PC-9 (cell line): Measurements from ENCODE around the gene EWSR1. TPM values are rescaled to one million over a fixed set of nuclear protein-coding genes. Genes with fewer than 3 reads are reported as not detected.
"Not testable (repeated sequence)": the region's sequence is repeated elsewhere in the genome, so short reads cannot be mapped to it uniquely, and the experiment has no call there.

Experiments used
- BruUV-seq: library from RNA; stranded (reverse); fragments of 400-500 nt; replicated peaks from 2 replicates; lab custom pipeline; 2021; lab: Mats Ljungman, UMichigan
- CTCF ChIA-PET: fragments of 300-600 bp; sonication (Branson Sonifier 250); formaldehyde crosslinking; loops from one replicate; lab custom pipeline; 2022; ENCODE audit warnings: antibody characterized with exemption; lab: Charles Lee
- POLR2A ChIA-PET: fragments of 300-600 bp; sonication (Branson Sonifier 250); formaldehyde crosslinking; loops from one replicate; lab custom pipeline; 2022; ENCODE audit warnings: antibody characterized with exemption; ENCODE audit not compliant: unreplicated experiment; lab: Charles Lee
- DNase-seq, 2 experiments: peaks; one replicate each; pipeline versions ENCODE4 v3.0.0 to v3.0.0-alpha.2; 2015 to 2022; ENCODE audit warnings: mixed read lengths in 1 of 2
- H2AFZ ChIP-seq: fragments of 200-600 bp; sonication (generic); 2 replicates; pipeline ENCODE4 v1.8.1; 2017; ENCODE audit warnings: antibody characterized with exemption
- H3F3A ChIP-seq: fragments of 200-600 bp; sonication (generic); 2 replicates; pipeline ENCODE4 v1.8.1; 2017; ENCODE audit warnings: antibody characterized with exemption, mild to moderate bottlenecking, low read depth; ENCODE audit not compliant: insufficient read depth
- H3K27ac ChIP-seq: fragments of 200-600 bp; sonication (generic); 2 replicates; pipeline ENCODE4 v1.6.1; 2016; ENCODE audit warnings: mixed run types
- H3K27me3 ChIP-seq: fragments of 200-600 bp; sonication (generic); 2 replicates; pipeline ENCODE4 v1.6.1; 2016; ENCODE audit warnings: low read depth, mixed run types; ENCODE audit not compliant: insufficient read depth
- H3K36me3 ChIP-seq: fragments of 200-600 bp; sonication (generic); 2 replicates; pipeline ENCODE4 v1.6.1; 2016; ENCODE audit warnings: low read depth, mixed run types
- H3K4me1 ChIP-seq: fragments of 200-600 bp; sonication (generic); replicated peaks from 2 replicates; pipeline ENCODE4 v1.6.1; 2016; ENCODE audit warnings: mixed run types; ENCODE audit not compliant: insufficient read depth
- H3K4me2 ChIP-seq: fragments of 200-600 bp; sonication (generic); 2 replicates; pipeline ENCODE4 v1.6.1; 2017; ENCODE audit warnings: mixed run types
- H3K4me3 ChIP-seq: fragments of 200-600 bp; sonication (generic); 2 replicates; pipeline ENCODE4 v1.6.1; 2016; ENCODE audit warnings: mixed run types
- H3K79me2 ChIP-seq: fragments of 200-600 bp; sonication (generic); 2 replicates; pipeline ENCODE4 v1.6.1; 2017; ENCODE audit warnings: low read depth, mixed run types
- H3K9me2 ChIP-seq: fragments of 200-600 bp; sonication (generic); 2 replicates; pipeline ENCODE4 v1.8.1; 2017; ENCODE audit warnings: mild to moderate bottlenecking; ENCODE audit not compliant: insufficient read depth
- H3K9me3 ChIP-seq: fragments of 200-600 bp; sonication (generic); 2 replicates; pipeline ENCODE4 v1.8.1; 2016; ENCODE audit warnings: low read depth; ENCODE audit not compliant: insufficient read depth
- H4K20me1 ChIP-seq: fragments of 200-600 bp; sonication (generic); 2 replicates; pipeline ENCODE4 v1.8.1; 2017; ENCODE audit not compliant: insufficient read depth
- EZH2 ChIP-seq: fragments of 200-600 bp; sonication (generic); IDR thresholded peaks from 2 replicates; pipeline ENCODE4 v1.8.0; 2017; ENCODE audit warnings: antibody characterized with exemption, low read depth
- intact Hi-C: fragments of 100-400 bp; cut with micrococcal nuclease; formaldehyde crosslinking; loops from one replicate; pipeline ENCODE4 v1.10.0; 2022; ENCODE audit not compliant: unreplicated experiment
- total RNA-seq: library from RNA; stranded (reverse); gene quantifications from 2 replicates; pipeline ENCODE4 v1.2.3, GENCODE V29; 2021
- TF ChIP-seq, protein P1 (sequence below): fragments of 200-600 bp; sonication (generic); conservative IDR thresholded peaks from 2 replicates; pipeline ENCODE4 v1.6.1; 2017; ENCODE audit warnings: mixed run types, antibody characterized with exemption, mild to moderate bottlenecking, moderate library complexity

EWSR1 gene
- total RNA-seq, 1 experiment from 2014 or later = 200 TPM

DNA sequence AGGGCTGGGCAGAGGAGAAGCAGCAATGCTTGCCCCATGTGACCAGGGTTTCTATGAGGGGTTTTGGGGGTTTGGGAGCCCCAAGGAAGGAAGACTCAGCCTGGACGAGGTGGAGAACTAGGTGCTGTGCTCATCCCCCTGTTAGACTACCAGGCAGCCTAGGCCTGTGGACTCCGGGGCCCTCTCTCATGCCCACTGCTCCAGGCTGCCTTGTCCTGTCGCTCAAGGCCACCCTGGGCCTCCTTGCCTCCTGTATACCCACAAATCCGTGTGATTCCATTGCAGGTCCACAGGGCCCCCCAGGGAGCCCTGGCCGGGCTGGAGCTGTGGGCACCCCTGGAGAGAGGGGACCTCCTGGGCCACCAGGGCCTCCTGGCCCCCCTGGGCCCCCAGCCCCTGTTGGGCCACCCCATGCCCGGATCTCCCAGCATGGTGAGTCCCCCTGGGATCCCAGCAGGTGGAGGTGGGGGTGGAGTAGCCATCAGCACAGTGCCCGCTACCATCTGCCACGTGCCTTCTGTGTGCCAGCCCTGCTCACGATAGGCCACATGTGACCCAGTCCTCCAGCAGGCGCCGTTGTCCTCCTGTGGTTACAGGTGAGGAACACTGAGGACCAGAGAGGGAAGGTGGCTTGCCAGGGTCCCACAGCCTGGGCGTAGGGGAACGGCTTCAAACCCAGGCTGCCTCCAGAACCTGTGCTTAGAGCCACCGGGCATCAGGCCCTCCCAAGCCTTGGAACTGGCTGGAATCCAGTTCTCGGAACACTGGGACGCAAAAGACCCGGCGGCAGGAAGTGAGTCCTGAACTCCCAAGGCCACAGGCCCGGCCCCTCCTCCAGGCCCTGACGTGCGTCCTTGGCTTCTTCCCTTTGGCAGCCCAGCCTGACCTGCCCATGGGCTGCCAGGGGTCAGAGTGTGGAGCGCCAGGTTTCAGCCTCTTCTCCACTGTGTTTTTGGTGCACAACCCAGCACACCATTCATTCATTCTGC, 35.8 kb upstream of the EWSR1 start:
- no peak overlapping the region for H3K27ac ChIP-seq
- ChIA-PET CTCF (no interaction called here), POLR2A (no interaction called here)
- H3K9me2 ChIP-seq = no peaks in the 10 kb centered on the region
- no peak for DNase-seq
- intact Hi-C loops = no loop called here
- H3K36me3 ChIP-seq = no peaks in the 10 kb centered on the region
- TF ChIP-seq, protein P1, sequence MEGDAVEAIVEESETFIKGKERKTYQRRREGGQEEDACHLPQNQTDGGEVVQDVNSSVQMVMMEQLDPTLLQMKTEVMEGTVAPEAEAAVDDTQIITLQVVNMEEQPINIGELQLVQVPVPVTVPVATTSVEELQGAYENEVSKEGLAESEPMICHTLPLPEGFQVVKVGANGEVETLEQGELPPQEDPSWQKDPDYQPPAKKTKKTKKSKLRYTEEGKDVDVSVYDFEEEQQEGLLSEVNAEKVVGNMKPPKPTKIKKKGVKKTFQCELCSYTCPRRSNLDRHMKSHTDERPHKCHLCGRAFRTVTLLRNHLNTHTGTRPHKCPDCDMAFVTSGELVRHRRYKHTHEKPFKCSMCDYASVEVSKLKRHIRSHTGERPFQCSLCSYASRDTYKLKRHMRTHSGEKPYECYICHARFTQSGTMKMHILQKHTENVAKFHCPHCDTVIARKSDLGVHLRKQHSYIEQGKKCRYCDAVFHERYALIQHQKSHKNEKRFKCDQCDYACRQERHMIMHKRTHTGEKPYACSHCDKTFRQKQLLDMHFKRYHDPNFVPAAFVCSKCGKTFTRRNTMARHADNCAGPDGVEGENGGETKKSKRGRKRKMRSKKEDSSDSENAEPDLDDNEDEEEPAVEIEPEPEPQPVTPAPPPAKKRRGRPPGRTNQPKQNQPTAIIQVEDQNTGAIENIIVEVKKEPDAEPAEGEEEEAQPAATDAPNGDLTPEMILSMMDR = no peak
- no peak for TF ChIP-seq EZH2
- no peaks in the 10 kb centered on the region for H3F3A ChIP-seq
- H3K4me2 ChIP-seq = no peak overlapping the region
- no peaks in the 10 kb centered on the region for H3K27me3 ChIP-seq
- no TSS peak for BruUV-seq
- H3K4me1 ChIP-seq = no peaks in the 10 kb centered on the region
- H3K9me3 ChIP-seq = no peaks in the 10 kb centered on the region
- no peak overlapping the region for H3K4me3 ChIP-seq
- no peaks in the 10 kb centered on the region for H3K79me2 ChIP-seq
- H4K20me1 ChIP-seq = no peaks in the 10 kb centered on the region
- no peak overlapping the region for H2AFZ ChIP-seq

GRCh38 chr22:29233277-29233877, 34.7 kb upstream of the EWSR1 start:
- Histone ChIP-seq H3F3A (no peaks in the 10 kb centered on the region), H3K9me2 (no peaks in the 10 kb centered on the region), H3K36me3 (no peaks in the 10 kb centered on the region), H3K27ac (no peak overlapping the region), H3K4me3 (no peak overlapping the region), H3K4me2 (no peak overlapping the region), H3K9me3 (no peaks in the 10 kb centered on the region), H3K4me1 (no peaks in the 10 kb centered on the region), H2AFZ (no peak overlapping the region), H3K27me3 (no peaks in the 10 kb centered on the region), H3K79me2 (no peaks in the 10 kb centered on the region), H4K20me1 (no peaks in the 10 kb centered on the region)
- no TSS peak for BruUV-seq
- no peak for TF ChIP-seq EZH2
- TF ChIP-seq, protein P1 = no peak
- intact Hi-C loops = no loop called here
- no peak for DNase-seq
- ChIA-PET POLR2A (no interaction called here), CTCF (no interaction called here)

GRCh38 chr22:29240481-29240880, 27.6 kb upstream of the EWSR1 start:
- intact Hi-C loops = loop anchor here (10.0 kb wide), 1 partner anchor 386 kb away; no protein-coding TSS in a partner anchor
- H3K27me3 ChIP-seq, H3K27ac ChIP-seq, H2AFZ ChIP-seq, H3K4me3 ChIP-seq, H3K9me2 ChIP-seq, H3K4me1 ChIP-seq, H3F3A ChIP-seq, DNase-seq, H3K36me3 ChIP-seq, H3K79me2 ChIP-seq, CTCF ChIA-PET, H3K9me3 ChIP-seq, H4K20me1 ChIP-seq, BruUV-seq, H3K4me2 ChIP-seq: not testable (repeated sequence)
- POLR2A ChIA-PET = interaction anchor here (0.6 kb wide), 1 partner anchor 557 kb away, joined by 7 read pairs; no protein-coding TSS in a partner anchor
